ENCODE measurements around the gene LCTL.

The LCTL gene, protein sequence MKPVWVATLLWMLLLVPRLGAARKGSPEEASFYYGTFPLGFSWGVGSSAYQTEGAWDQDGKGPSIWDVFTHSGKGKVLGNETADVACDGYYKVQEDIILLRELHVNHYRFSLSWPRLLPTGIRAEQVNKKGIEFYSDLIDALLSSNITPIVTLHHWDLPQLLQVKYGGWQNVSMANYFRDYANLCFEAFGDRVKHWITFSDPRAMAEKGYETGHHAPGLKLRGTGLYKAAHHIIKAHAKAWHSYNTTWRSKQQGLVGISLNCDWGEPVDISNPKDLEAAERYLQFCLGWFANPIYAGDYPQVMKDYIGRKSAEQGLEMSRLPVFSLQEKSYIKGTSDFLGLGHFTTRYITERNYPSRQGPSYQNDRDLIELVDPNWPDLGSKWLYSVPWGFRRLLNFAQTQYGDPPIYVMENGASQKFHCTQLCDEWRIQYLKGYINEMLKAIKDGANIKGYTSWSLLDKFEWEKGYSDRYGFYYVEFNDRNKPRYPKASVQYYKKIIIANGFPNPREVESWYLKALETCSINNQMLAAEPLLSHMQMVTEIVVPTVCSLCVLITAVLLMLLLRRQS

DNA sequence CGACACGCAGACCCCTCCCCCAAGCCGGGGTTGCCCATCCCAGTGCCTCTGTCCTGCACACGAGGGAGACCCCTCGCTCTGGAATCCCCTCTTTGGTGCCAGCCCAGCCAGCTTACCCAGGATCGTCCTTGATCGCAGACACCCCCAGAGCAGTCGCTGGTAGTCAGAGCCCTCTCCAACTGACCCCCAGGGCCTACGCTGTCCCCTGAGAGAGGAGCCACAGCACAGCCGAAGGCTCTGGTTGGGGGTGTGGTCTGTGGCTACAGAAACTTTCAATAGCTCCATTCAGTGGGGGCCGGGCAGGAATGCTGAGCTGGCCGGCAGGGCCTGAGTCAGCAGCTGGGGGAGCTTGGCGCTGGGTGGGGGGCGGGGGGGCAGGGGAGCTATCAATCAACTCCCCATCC is at the start of gene LCTL:
TSS of gene LCTL (minus strand) at position 258 of the 404 bp plus-strand sequence. CDS start 633 bp downstream, outside the sequence.
- DNase-seq: no peak

DNA sequence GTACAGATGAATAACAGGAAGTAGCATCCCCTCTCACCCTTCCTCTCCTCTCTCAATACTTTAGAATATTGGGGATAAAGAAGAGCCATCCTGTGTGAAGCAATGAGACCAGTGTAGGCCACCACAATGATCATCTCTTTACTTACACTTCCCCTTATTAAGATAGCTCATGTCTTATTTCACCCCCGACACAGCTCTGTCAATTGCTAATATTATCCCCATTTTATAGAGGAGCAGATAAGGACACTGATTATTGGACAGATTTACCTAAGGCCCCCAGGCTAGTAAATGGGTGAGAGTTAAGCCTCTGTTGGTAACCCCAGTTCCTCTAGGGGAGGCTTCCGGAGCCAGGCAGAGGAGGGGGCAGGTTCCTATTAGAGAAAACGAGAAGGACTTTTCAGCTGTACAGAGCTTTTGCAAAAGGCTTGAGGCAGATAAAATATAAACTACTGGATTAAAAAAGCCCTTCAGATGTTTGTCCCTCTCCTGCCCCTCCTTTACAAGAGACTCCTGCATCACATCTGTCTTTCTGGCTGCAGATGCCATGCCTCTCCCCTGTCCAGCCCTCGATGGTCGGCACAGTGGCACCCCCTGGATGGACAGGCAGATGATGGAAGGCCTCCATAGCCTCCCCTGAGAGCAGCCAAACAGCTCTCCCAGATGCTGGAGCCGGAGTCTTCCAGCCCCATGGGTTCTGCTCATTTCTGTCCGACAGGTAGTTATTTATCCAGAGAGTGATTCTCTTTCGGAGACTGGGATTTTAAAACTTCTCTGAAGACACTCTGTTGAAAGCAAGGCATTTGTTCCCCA is 49.4 kb upstream of the LCTL start:
- DNase-seq: peak; percentile 76 to 79

DNA sequence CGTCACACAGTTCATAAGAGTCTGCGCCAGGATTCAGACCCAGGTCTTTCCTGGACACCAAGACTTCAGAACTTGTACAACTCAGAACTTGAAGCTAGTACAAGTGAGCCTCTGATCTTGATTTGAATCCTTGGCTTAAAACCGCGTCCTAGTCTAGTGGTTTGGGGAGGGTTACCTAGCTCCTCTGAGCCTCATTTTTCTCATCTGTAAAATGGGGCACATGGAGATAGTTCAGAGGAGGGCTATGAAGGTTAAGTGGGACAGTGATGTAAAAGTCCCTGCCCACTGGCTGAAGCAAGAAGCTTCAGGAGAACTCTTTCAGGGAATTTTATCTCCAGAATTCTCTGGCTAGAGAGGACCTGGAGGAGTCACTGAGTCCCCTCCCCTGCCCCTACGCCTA is 48.7 kb upstream of the LCTL start:
- DNase-seq: no peak

DNA sequence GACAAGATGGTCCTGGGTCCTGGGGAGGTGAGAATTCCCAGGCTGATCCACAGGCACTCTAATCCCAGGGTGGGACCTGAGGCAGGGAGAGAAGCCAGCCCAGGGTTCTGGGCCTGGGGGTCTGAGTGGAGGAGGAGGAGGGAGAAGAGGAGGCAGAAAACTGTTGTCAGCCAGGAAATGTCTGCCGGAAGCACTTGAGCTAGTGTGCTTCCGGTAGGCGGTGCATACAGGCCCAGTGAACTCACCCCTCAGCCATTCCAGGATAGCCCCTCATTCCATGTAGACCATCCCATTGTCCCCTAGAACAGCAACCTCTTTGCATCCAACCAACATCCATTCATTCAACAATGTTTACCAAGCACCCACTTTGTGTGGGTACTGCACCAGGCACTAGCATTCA is 47.9 kb upstream of the LCTL start:
- DNase-seq: no peak

DNA sequence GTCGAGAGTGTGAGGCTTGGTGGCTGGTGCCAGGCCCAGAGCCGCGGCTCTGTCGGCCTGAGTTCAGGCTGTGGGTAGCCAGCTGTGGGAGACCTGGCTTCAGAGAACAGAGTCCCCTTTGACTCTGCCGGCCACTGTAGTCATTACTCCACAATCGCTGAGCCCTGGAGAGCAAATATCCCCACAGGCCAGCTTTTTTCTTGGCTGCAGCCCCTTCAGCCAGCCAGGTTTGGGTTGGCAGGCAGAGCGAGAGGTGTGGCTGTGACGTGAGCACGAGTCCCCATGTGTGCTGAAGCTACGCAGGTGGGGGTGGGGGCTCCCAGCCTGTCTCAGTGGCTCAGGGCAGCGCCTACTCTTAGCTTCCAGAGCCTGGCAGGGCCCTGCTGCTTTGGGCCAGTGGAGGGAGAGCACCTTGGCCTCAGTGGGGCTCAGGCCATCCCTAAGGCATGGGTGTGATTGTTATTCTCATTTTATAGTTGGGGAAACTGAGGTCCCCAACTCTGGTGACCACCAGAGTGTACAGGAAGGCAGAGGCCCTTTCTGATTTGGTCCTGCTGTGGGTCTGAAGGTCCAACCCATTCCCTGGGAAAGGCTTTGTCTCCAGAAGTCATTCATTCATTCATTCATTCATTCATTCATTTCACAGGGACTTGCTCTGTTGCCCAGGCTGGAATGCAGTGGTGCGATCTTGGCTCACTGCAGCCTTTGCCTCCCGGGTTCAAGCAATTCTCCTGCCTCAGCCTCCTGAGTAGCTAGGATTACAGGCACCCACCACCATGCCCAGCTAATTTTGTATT is 45.7 kb upstream of the LCTL start:
- no peak for DNase-seq

DNA sequence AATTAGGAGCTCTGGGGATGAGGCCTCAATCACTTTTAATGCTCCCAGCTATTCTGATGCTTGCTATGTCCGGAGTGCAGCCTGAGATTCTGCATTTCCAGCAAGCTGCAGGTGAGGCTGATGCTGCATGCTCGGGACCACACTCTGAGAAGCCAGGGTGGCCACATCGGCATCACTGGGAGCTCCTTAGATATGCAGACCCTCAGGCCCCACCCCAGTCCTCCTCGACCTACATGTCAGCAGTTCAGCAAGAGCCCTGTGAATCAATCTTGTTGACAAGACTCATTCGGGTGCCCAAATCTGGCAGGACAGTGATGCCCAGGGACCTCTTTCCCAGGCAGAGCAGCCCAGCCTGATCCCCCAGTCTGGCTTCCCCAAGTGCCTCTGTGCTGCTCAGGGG is 44.1 kb upstream of the LCTL start:
- no peak for DNase-seq

DNA sequence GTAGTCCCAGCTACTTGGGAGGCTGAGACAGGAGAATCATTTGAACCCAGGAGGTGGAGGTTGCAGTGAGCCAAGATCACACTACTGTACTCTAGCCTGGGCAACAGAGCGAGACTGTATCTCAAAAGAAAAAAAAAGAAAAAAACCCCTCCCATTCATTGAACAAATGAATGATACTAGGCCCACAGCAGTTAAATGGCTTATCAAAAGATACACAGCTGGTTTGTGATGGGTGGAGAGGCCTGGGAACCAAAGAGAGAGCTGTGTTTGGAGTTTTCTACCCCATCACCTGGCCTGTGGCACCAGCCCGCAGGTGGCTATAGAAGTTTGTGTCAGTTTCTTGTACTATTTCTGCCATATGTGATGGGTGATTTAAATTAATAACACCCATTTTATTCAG is 43.1 kb upstream of the LCTL start:
- no peak for DNase-seq

DNA sequence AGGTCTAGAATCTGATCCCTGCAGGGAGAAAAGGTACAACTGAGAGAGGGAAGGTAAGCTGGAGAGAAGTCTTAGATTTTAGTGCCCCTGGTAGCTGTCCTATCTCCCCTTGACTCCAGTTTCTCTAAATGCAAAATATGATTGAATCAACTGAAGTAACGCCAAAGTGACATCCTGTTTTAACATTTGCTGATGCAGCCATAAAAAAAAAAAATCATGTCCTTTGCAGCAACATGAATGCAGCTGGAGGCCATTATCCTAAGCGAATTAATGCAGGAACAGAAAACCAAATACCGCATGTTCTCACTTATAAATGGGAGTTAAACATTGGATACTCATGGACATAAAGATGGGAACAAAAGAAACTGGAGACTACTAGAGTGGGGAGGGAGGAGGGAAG is 42.4 kb upstream of the LCTL start:
- no peak for DNase-seq

DNA sequence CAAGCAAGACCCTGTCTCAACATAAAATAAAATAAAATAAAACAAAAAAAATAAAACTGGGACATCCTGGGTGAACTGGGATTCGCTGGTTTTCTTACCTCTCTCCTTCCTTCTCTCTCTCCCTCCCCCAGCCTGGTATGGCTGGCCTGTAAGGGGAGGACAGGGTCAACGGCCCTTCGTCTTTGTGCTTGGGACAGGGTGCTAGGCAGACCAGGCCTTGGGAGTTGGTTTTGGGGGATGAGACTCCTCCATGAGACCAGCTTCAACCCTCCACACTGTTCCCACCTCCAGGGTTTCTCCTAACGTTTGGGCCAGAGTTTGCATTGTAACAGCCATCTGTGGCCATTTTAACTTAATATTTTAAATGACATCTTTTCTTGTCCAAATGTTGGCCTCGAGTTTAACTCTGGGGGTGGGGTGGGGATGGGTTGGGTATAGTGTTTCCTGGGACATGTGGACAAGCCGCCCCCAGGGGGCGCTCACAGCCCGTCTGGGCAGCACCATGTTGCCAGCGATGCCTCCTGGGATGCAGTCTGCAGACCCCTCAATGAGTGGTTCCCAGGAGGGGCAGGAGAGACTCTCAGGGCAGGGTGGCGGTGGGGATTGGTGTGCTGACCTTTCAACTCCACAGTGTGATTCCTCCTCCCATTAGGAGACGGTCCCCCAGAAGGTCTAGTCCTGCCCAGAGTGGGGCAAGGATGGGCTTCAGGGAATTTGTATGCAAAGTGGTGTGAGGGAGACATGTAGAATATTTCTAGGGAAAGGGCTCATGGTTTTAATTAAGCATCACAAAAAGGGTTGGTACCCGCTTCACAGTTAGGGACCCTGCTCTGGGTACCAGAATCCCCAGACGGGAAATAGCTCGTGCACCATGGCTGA is 37.7 kb upstream of the LCTL start:
- DNase-seq: peak; percentile 22 to 26

DNA sequence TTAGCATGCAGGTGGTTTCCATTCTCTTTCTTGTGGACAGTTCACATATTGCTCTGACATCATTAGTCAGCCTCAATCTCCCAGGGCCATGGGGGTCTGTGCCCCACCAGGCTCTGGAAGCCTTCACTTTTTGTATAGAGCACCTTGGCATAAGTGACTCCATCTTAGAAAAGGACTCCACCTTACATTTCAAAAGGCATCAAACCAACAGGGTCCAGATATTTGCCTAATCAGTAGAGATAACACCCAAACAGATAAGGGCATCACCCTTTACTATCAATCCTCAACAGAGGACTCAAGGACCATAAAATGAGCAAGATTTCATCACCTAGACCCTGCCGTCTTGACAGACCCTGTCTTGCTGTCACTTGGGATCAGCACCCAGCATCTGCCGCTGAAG is 35.7 kb upstream of the LCTL start:
- DNase-seq: no peak

DNA sequence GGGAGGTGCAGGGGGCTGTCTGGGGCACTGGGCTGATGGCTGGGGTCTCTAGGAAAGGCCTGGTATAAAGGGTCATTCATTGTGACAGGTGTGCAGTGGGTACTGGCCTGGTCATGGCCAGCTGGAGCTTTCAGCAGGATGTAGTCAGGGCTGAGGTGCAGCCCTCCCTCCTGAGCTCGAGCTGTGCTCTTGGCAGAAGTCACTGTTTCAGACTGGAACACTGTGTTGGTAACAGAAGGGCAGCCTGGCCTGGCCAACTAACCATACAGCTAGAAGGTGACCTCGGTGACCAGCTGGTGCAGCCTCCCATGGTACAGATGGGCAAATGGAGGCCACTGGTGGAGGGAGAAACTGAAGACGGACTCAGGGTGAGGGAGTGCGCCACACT is 34.4 kb upstream of the LCTL start:
- DNase-seq: no peak

DNA sequence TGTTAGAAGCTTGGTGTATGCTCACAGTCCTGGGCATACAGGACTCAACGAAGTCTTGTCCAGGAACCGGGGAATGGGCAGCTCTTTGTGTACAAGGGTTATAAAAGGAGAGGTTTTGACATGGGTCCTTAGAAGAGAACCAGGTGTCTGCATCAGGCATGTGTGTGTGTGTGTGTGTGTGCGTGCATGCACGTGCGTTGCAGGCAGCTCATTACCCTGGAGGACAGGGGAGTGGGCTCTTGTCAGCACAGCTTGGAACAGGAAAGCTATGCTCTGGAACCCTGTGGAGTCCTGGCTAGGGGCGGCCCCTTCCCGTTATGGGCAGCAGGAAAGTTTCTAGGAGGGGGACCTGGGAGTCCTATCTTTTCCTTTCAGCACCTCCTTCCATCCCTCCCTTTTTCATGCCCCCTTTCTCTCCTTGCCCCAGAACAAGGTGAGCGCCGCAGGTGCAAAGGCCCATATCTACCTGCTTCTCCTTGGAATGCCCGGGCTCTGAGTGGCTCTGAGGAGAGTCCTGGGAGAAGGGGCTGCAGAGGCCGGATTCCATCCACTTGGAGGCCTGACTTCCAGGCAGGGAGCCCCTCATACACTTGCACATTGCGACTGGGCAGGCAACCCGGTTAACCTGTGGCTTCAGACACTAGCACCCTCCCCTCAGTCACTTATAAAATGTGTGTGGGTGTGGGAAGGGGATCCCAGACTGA is 33.9 kb upstream of the LCTL start:
- no peak for DNase-seq

DNA sequence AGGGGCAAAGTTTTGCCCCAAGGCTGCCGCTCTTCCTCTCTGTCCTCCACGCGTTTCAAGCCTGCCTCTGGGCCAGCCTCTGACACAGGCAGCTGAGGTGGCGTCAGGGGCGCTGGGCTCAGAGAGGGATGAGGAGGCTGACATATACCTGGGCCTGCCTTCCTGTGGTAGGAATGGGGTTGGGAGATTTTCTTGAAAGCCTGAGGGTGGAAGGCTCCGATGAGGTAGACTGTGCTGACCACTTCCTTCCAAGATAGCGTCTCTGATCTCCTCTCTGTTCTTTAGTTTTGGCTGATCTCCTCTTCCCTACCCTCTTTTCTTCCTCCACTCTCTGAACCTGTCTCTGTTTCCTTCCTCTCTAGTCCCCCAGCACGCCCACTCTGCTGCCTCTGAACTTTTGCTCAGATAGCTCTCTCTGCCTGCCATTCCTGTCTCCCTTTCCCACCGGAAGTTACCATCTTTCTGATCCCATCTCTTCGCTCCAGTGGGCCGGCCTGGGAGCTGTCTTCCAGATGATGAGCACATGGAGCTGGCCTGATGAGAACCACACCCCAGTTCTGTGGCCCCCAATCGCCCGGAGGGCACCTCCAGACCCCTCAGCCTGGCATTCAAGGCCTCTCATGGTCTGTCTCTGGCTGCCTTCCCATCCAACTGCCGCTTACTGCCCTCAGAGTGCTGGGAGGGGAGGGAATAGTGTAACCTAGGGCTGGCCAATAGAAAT is 32.5 kb upstream of the LCTL start:
- no peak for DNase-seq

DNA sequence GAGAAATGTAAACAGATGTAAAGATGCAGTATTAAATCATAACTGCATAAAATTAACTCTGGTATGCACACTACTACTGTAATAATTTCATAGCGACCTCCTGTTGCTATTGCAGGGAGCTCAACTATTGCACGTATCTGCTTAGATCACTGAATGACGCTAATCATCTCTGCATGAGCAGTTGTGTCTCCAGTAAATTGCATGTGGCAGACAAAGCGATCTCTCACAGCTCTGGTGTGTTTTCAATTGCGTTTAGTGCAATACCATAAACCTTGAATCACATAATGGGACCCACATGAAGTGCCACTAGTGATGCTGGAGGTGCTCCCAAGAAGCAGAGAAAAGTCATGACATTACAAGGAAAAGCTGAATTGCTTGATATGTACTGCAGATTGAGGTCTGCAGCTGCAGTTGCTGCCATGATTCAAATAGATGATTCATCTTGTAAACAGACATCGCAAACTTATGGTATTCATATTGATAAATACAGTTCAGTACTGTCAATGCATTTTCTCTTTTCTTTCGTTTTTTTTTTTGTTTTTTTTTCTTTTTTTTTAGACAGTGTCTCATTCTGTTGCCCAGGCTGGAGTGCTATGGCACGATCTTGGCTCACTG is 30.2 kb upstream of the LCTL start:
- DNase-seq: no peak

DNA sequence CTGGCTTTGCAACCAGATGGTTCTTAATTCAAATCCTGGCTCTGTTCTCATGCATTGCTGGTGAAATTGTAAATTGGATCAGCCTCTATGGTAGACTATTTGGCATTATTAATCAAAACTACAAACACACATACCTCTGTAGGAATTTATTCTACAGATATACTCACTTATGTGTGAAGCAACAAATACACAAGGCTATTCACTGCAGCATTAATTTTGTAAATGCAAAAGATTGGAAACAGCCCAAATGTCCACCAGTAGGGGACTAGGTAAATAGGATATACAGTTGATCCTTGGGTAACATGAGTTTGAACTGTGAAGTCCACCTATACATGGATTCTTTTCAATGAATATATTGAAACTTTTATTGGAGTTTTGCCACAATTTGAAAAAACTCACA is 29.5 kb upstream of the LCTL start:
- DNase-seq: no peak

DNA sequence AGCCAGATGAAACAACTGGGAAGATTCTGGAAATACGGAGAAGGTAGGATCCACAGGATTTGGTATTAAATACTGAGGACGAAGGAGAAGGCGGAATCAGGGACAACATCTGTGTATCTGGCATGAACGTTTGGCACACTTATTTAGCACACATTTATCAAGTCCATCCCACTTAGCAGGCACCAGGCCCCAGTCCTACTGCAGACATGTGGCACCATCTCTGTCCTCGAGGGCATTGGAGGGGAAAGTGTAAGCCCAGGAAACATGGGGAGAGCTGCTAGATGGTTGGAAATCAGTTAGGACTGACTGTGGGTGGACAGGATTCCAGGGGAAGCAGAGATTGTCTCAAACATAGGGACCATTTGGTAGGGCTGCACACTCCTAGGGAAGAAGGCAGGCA is 29.0 kb upstream of the LCTL start:
- no peak for DNase-seq

DNA sequence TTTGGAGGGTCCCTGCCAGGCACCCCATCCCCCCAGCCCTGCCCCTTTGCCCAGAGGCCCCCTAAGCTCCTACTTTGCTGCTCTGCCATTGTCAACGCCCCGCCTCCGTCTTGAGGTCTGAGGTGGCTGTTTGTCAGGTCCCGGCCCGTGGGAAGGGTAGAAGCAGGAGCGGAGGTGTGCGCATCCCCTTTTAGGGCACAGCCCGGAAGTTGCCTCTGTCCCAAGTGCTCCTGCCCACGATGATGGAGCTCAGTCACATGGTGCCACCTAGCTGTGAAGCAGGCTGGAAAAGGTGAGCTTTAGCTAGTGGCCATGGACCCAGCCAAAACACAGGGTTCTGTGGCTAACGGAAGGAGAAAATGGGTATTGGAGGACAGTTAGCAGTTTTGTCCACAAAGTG is 28.5 kb upstream of the LCTL start:
- no peak for DNase-seq

DNA sequence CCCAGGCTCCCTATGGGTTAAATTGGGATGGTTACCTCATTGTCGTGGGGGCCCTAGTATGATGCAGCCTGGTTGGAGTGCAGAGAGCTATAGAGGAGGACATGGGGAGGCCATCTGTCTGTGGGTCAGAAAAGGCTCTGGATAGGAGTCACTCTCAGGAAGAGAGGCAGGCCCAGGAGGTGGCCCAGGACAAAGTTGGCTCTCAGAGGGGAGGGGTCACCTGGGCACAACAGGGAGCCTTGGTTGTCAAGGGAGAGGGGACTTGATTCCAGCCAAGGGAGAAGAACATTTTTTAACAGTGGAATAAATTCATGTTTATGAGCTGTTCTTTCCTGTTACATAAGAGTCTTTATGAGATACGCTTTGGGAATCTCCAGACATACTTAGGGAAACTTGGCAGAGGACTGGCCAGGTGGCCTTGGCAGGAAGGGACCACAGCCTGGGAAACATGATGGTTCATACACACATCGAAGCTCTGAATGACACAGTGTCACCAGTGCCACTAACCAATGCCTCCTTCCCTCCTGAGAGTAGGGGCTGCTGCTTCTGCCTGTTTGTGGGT is 27.5 kb upstream of the LCTL start:
- no peak for DNase-seq

DNA sequence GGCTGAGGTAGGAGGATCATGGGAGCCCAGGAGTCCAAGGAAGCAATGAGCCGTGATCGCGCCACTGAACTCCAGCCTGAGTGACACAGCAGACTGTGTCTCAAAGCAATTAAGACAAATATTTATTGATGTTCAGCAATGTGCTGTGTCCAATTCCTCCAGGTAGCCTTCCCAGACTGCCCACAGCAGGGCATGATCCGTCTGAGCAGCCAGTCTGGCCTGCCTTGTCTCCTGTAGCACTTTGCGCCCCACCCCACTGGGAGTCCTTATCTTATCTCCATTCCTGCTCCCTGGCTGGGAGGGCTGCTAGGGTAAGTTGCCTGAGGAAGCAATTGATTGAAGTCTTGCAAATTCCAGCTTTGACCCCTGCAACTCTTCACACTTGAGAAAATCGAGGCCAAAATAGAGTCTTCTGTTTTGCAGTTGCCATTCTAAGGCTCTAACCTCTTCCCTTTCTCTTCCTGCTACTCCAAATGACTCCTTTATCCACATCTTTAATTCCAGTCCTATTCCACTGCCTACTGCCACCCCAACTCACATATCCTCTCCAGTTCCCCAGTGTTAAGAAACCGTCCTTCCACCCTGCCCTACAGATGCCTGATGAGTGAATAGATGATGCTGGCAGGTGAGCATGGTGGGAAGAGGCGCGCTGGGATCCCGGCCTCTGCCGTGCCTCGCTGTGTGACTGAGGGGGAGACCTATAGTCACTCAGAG is 26.9 kb upstream of the LCTL start:
- DNase-seq: no peak
